Measurements from ENCODE around the gene PCDHGB4. TPM values are rescaled to one million over a fixed set of nuclear protein-coding genes. Genes with fewer than 3 reads are reported as not detected.
"Not testable (repeated sequence)": the region's sequence is repeated elsewhere in the genome, so short reads cannot be mapped to it uniquely, and the experiment has no call there.

PCDHGB4 gene
- total and polyA plus RNA-seq, 10 donors = 0.02 to 3.9 (median 2.6) TPM

DNA sequence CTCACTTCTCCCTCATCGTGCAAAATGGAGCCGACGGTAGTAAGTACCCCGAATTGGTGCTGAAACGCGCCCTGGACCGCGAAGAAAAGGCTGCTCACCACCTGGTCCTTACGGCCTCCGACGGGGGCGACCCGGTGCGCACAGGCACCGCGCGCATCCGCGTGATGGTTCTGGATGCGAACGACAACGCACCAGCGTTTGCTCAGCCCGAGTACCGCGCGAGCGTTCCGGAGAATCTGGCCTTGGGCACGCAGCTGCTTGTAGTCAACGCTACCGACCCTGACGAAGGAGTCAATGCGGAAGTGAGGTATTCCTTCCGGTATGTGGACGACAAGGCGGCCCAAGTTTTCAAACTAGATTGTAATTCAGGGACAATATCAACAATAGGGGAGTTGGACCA lies 43.8 kb downstream of the PCDHGB4 start:
- Histone ChIP-seq H3K4me3 (peak overlapping the region in 7 of 8 donors; percentile 6 to 58 (median 29)), H3K4me1 (peaks cover 0 to 19% (median 0%) of the 10 kb centered on the region in 6 donors), H3K36me3 (peaks cover 0 to 8% (median 0%) of the 10 kb centered on the region in 6 donors), H3K27ac (no peak overlapping the region), H3K9me3 (peaks cover 0 to 100% (median 98%) of the 10 kb centered on the region in 8 donors), H3K27me3 (replicated peaks in 1 of 7) (peaks cover 0 to 79% (median 14%) of the 10 kb centered on the region in 7 donors)
- intact Hi-C loops (cut with DNase I; ENCODE audit: low total_unique reads) = no loop called here
- WGBS, 5 donors = 9 to 22% (median 17%) methylated on average over 16 to 37 of the region's 37 CpGs
- no peak for DNase-seq
- TF ChIP-seq, protein P1, sequence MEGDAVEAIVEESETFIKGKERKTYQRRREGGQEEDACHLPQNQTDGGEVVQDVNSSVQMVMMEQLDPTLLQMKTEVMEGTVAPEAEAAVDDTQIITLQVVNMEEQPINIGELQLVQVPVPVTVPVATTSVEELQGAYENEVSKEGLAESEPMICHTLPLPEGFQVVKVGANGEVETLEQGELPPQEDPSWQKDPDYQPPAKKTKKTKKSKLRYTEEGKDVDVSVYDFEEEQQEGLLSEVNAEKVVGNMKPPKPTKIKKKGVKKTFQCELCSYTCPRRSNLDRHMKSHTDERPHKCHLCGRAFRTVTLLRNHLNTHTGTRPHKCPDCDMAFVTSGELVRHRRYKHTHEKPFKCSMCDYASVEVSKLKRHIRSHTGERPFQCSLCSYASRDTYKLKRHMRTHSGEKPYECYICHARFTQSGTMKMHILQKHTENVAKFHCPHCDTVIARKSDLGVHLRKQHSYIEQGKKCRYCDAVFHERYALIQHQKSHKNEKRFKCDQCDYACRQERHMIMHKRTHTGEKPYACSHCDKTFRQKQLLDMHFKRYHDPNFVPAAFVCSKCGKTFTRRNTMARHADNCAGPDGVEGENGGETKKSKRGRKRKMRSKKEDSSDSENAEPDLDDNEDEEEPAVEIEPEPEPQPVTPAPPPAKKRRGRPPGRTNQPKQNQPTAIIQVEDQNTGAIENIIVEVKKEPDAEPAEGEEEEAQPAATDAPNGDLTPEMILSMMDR (IDR thresholded peaks at IDR 0.05 in 8 of 11, conservative IDR thresholded peaks at IDR 0.05 in 3 of 11) = no peak
- TF ChIP-seq POLR2A (IDR thresholded peaks at IDR 0.05) (no peak), POLR2AphosphoS5 (IDR thresholded peaks at IDR 0.05) (peak in 1 of 3 donors; percentile 37)

DNA sequence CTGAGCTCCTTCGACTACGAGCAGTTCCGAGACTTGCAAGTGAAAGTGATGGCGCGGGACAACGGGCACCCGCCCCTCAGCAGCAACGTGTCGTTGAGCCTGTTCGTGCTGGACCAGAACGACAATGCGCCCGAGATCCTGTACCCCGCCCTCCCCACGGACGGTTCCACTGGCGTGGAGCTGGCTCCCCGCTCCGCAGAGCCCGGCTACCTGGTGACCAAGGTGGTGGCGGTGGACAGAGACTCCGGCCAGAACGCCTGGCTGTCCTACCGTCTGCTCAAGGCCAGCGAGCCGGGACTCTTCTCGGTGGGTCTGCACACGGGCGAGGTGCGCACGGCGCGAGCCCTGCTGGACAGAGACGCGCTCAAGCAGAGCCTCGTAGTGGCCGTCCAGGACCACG lies 44.8 kb downstream of the PCDHGB4 start:
- Histone ChIP-seq H3K4me3 (peak overlapping the region in 1 of 8 donors; percentile 58), H3K9me3 (peaks cover 0 to 100% (median 97%) of the 10 kb centered on the region in 8 donors), H3K4me1 (peaks cover 0 to 19% (median 0%) of the 10 kb centered on the region in 6 donors), H3K27me3 (replicated peaks in 1 of 7) (peaks cover 0 to 69% (median 14%) of the 10 kb centered on the region in 7 donors)
- DNase-seq; H3K36me3 ChIP-seq; H3K27ac ChIP-seq; intact Hi-C loops (cut with DNase I; ENCODE audit: low total_unique reads): not testable (repeated sequence)
- 32 to 73% (median 43%) methylated on average over 21 to 38 of the region's 38 CpGs for WGBS, 5 donors

DNA sequence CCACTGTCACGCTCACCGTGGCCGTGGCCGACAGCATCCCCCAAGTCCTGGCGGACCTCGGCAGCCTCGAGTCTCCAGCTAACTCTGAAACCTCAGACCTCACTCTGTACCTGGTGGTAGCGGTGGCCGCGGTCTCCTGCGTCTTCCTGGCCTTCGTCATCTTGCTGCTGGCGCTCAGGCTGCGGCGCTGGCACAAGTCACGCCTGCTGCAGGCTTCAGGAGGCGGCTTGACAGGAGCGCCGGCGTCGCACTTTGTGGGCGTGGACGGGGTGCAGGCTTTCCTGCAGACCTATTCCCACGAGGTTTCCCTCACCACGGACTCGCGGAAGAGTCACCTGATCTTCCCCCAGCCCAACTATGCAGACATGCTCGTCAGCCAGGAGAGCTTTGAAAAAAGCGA lies 45.2 kb downstream of the PCDHGB4 start:
- WGBS, 5 donors = 20 to 36% (median 30%) methylated on average over 11 to 29 of the region's 29 CpGs
- intact Hi-C loops (cut with DNase I; ENCODE audit: low total_unique reads); H3K27ac ChIP-seq; H3K36me3 ChIP-seq; DNase-seq; H3K4me3 ChIP-seq: not testable (repeated sequence)
- peaks cover 0 to 100% (median 96%) of the 10 kb centered on the region in 8 donors for H3K9me3 ChIP-seq
- H3K4me1 ChIP-seq = peaks cover 0 to 19% (median 0%) of the 10 kb centered on the region in 6 donors
- peaks cover 0 to 65% (median 14%) of the 10 kb centered on the region in 7 donors for H3K27me3 ChIP-seq (replicated peaks in 1 of 7)

DNA sequence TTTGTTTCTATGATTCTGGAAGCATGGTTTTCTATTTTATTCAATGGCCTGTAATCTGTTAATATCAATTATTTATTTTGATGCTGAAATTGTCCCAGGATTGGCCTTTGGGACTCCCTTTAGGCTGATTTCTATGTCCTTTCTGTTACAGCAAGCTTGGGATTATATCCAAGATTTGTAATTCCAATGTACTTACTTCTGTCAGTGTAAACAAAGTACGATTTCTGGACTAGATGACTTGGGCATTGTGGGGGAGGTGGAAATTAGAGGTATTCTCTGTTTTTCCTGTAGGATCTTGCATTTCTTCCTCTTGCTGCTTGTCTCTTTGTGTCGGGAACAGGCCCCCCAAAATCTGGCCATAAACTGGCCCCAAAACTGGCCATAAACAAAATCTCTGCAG lies 46.5 kb downstream of the PCDHGB4 start:
- TF ChIP-seq POLR2AphosphoS5 (IDR thresholded peaks at IDR 0.05) = no peak
- intact Hi-C loops (cut with DNase I; ENCODE audit: low total_unique reads) = no loop called here
- 78 to 88% (median 86%) methylated on average over 2 of the region's 2 CpGs for WGBS, 5 donors
- Histone ChIP-seq H3K36me3 (no peaks in the 10 kb centered on the region), H3K4me1 (peaks cover 0 to 19% (median 0%) of the 10 kb centered on the region in 6 donors), H3K4me3 (no peak overlapping the region), H3K27ac (no peak overlapping the region), H3K27me3 (replicated peaks in 1 of 7) (peaks cover 0 to 52% (median 14%) of the 10 kb centered on the region in 7 donors), H3K9me3 (peaks cover 0 to 98% (median 90%) of the 10 kb centered on the region in 8 donors)
- no peak for DNase-seq

DNA sequence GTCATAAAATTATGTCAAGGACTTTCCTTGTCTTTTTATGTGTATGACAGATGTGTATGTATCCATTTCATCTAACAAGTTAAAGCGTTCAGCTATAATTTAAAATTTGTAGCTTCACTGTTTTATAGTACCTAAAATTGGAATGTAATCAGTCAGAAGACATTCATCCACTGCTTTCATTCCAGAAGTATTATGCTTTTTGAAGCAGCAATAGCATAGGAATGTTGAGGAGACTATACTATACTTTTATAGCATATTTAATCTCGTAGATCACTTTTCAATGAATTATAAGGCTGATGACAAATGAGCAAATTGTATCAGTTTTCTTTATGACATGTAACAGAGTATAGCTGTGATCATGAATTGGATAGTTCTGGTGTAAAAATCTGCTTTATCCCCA lies 49.7 kb downstream of the PCDHGB4 start:
- WGBS, 5 donors = 81 to 95% (median 87%) methylated on average over 2 of the region's 2 CpGs
- Histone ChIP-seq H3K27ac (no peak overlapping the region), H3K9me3 (peaks cover 0 to 98% (median 88%) of the 10 kb centered on the region in 8 donors), H3K4me3 (no peak overlapping the region), H3K4me1 (no peaks in the 10 kb centered on the region), H3K27me3 (replicated peaks in 1 of 7) (peaks cover 0 to 21% (median under 1%) of the 10 kb centered on the region in 7 donors), H3K36me3 (no peaks in the 10 kb centered on the region)
- TF ChIP-seq POLR2AphosphoS5 (IDR thresholded peaks at IDR 0.05) (no peak), POLR2A (IDR thresholded peaks at IDR 0.05) (no peak)
- TF ChIP-seq, protein P1 (IDR thresholded peaks at IDR 0.05 in 8 of 11, conservative IDR thresholded peaks at IDR 0.05 in 3 of 11) = no peak
- no peak for DNase-seq
- intact Hi-C loops (cut with DNase I; ENCODE audit: low total_unique reads) = no loop called here
